Neuronal stem cell (in vitro differentiated cells): ENCODE measurements around the gene FSIP1.

ENCODE experiments used
- DNase-seq: peaks from one replicate; pipeline ENCODE4 v3.0.0-alpha.2; 2013; ENCODE audit warnings: low spot score
- H2AFZ ChIP-seq: one replicate; pipeline ENCODE4 v1.6.1; 2013; ENCODE audit warnings: mild to moderate bottlenecking, low read length, inconsistent platforms
- H2AK5ac ChIP-seq: 2 replicates; pipeline ENCODE4 v1.6.1; 2013; ENCODE audit warnings: low read depth, mild to moderate bottlenecking, inconsistent platforms, low read length, moderate library complexity, mixed read lengths
- H2BK120ac ChIP-seq: 2 replicates; pipeline ENCODE4 v1.6.1; 2013; ENCODE audit warnings: low read depth, mild to moderate bottlenecking, inconsistent platforms, low read length, moderate library complexity, mixed read lengths
- H2BK12ac ChIP-seq: one replicate; pipeline ENCODE4 v1.6.1; 2013; ENCODE audit warnings: low read length, inconsistent platforms
- H2BK15ac ChIP-seq: 2 replicates; pipeline ENCODE4 v1.6.1; 2013; ENCODE audit warnings: mild to moderate bottlenecking, low read length, inconsistent platforms, mixed read lengths
- H2BK5ac ChIP-seq: one replicate; pipeline ENCODE4 v1.6.1; 2013; ENCODE audit warnings: inconsistent platforms, mild to moderate bottlenecking, low read length, moderate library complexity
- H3K14ac ChIP-seq: one replicate; pipeline ENCODE4 v1.6.1; 2013; ENCODE audit warnings: low read length, inconsistent platforms
- H3K18ac ChIP-seq: 2 replicates; pipeline ENCODE4 v1.6.1; 2013; ENCODE audit warnings: low read length, inconsistent platforms
- H3K23ac ChIP-seq: 2 replicates; pipeline ENCODE4 v1.6.1; 2013; ENCODE audit warnings: low read depth, mild to moderate bottlenecking, mixed read lengths, low read length, inconsistent platforms; ENCODE audit not compliant: poor library complexity
- H3K27ac ChIP-seq: replicated peaks from 3 replicates; pipeline ENCODE4 v1.5.1; 2013; ENCODE audit warnings: low read length, inconsistent platforms
- H3K27me3 ChIP-seq, 3 experiments: 2 replicates each; pipeline ENCODE4 v1.6.1; 2013; ENCODE audit warnings: low read length in 3 of 3, mild to moderate bottlenecking in 2 of 3, inconsistent platforms in 1 of 3, low read depth in 1 of 3, mixed read lengths in 1 of 3, moderate library complexity in 1 of 3; ENCODE audit not compliant: control insufficient read depth in 3 of 3, insufficient read depth in 3 of 3
- H3K36me3 ChIP-seq, 2 donors: replicated peaks in 1 of 2; 2 replicates each; pipeline ENCODE4 v1.6.1; 2013; ENCODE audit warnings: low read length in 2 of 2; ENCODE audit not compliant: control insufficient read depth in 2 of 2, insufficient read depth in 2 of 2
- H3K4ac ChIP-seq: 2 replicates; pipeline ENCODE4 v1.6.1; 2013; ENCODE audit warnings: inconsistent platforms, mild to moderate bottlenecking, low read length, moderate library complexity
- H3K4me1 ChIP-seq, 2 donors: 1 replicate in 1 of 2; 2 replicates in 1 of 2; pipeline ENCODE4 v1.6.1; 2013; ENCODE audit warnings: low read length in 2 of 2, low read depth in 1 of 2; ENCODE audit not compliant: control insufficient read depth in 2 of 2, insufficient read depth in 1 of 2
- H3K4me2 ChIP-seq: one replicate; pipeline ENCODE4 v1.6.1; 2013; ENCODE audit warnings: mild to moderate bottlenecking, low read length, inconsistent platforms; ENCODE audit not compliant: insufficient read depth, poor library complexity, severe bottlenecking
- H3K4me3 ChIP-seq, 2 donors: 2 replicates each; pipeline ENCODE4 v1.5.1; 2013; ENCODE audit warnings: low read length in 2 of 2, mild to moderate bottlenecking in 2 of 2, inconsistent platforms in 1 of 2, moderate library complexity in 1 of 2
- H3K79me1 ChIP-seq: one replicate; pipeline ENCODE4 v1.6.1; 2013; ENCODE audit warnings: low read depth, mild to moderate bottlenecking, inconsistent platforms, low read length, moderate library complexity
- H3K9ac ChIP-seq: one replicate; pipeline ENCODE4 v1.6.1; 2013; ENCODE audit warnings: mild to moderate bottlenecking, low read depth, low read length, inconsistent platforms; ENCODE audit not compliant: poor library complexity
- H3K9me3 ChIP-seq, 2 donors: replicated peaks in 1 of 2; 2 replicates each; pipeline versions ENCODE3 to v1.6.1; 2013; ENCODE audit warnings: low read length in 2 of 2, mild to moderate bottlenecking in 2 of 2, inconsistent platforms in 1 of 2, low read depth in 1 of 2, mixed read lengths in 1 of 2, moderate library complexity in 1 of 2; ENCODE audit not compliant: control insufficient read depth in 2 of 2, insufficient read depth in 1 of 2
- H4K8ac ChIP-seq: one replicate; pipeline ENCODE4 v1.6.1; 2013; ENCODE audit warnings: low read depth, mild to moderate bottlenecking, inconsistent platforms, low read length, moderate library complexity
- H4K91ac ChIP-seq: one replicate; pipeline ENCODE4 v1.6.1; 2013; ENCODE audit warnings: low read length, low read depth, mild to moderate bottlenecking, inconsistent platforms; ENCODE audit not compliant: poor library complexity
- WGBS, 2 donors: extraction: QIAGEN DNeasy Blood & Tissue Kit; methylation state at CpG; one replicate each; pipeline ENCODE4 v1.1.7; 2013; ENCODE audit warnings: missing lambda C conversion rate in 2 of 2, mixed read lengths in 1 of 2; ENCODE audit not compliant: insufficient read length in 2 of 2, insufficient replicate concordance in 1 of 2; ENCODE audit errors: extremely low coverage in 2 of 2; 5-methylcytosine and 5-hydroxymethylcytosine counted together

Gene FSIP1

DNA sequence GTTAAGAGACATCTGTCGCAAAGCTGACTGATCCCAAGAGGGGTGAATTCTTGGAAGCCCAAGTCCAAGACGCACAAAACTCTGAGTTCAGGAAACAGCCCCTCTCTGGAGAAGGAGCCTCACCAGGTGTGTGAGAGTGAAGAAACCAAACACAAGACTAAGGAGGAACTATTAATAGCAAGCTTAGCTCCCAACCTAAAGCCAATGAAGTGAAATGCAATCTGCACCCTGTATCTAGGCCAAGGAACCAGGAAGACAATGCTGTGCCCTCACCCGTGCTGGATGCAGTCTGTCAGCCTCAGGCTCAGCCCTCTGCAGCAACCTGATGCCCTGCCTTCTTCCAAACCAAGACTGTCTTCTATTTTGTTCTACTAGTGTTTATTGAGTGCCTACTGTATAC is 224.2 kb downstream of the FSIP1 start:
- no peak overlapping the region for H3K23ac ChIP-seq
- H3K9ac ChIP-seq, result no peak overlapping the region
- WGBS, 2 donors, result no CpG with 5 or more reads among the region's 3 CpGs
- no peak overlapping the region for H3K18ac ChIP-seq
- H2BK15ac ChIP-seq, result no peak overlapping the region
- H2AK5ac ChIP-seq, result no peak overlapping the region
- H3K4me1 ChIP-seq, result peaks cover 2 to 3% of the 10 kb centered on the region in 2 donors
- H2AFZ ChIP-seq, result no peak overlapping the region
- H3K36me3 ChIP-seq, result no peaks in the 10 kb centered on the region
- H2BK12ac ChIP-seq, result no peak overlapping the region
- H3K27ac ChIP-seq, result no peak overlapping the region
- H3K79me1 ChIP-seq, result no peaks in the 10 kb centered on the region
- no peak overlapping the region for H2BK120ac ChIP-seq
- no peak overlapping the region for H3K14ac ChIP-seq
- no peaks in the 10 kb centered on the region for H3K27me3 ChIP-seq
- no peak overlapping the region for H3K4me3 ChIP-seq
- no peak overlapping the region for H4K8ac ChIP-seq
- no peak overlapping the region for H3K4me2 ChIP-seq
- no peaks in the 10 kb centered on the region for H3K9me3 ChIP-seq
- no peak overlapping the region for H4K91ac ChIP-seq
- H3K4ac ChIP-seq, result no peak overlapping the region
- no peak overlapping the region for H2BK5ac ChIP-seq
- no peak for DNase-seq

DNA sequence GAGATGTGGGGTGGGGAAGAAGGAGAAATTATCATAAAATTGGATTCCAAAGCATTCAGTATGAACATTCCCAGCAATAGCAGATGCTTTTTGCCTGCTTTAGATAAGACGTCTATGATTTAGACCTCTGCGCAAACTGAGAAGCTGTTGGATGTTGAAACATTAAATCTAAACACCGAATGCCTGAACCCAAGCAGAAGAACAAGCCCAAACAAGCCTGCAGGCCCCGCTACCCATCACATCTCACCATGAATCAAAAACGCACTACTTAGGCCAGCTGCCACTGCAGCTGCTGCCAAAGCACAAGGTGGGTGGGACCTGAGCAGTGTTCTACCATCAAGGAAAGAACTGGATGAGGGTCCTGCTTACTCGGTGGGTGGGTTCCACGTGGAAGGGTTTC is 226.2 kb downstream of the FSIP1 start:
- Histone ChIP-seq H3K27me3 (no peaks in the 10 kb centered on the region), H3K14ac (no peak overlapping the region), H4K8ac (no peak overlapping the region), H3K79me1 (no peaks in the 10 kb centered on the region), H2AFZ (no peak overlapping the region), H2AK5ac (no peak overlapping the region), H3K4me3 (no peak overlapping the region), H3K9me3 (no peaks in the 10 kb centered on the region), H3K4me1 (peaks cover 2 to 3% of the 10 kb centered on the region in 2 donors), H3K27ac (no peak overlapping the region), H3K18ac (no peak overlapping the region), H4K91ac (no peak overlapping the region), H2BK120ac (no peak overlapping the region), H3K23ac (no peak overlapping the region), H3K9ac (no peak overlapping the region), H2BK5ac (no peak overlapping the region), H2BK15ac (peak overlapping the region; percentile 38), H3K4me2 (no peak overlapping the region), H2BK12ac (no peak overlapping the region), H3K4ac (no peak overlapping the region), H3K36me3 (no peaks in the 10 kb centered on the region)
- no CpG with 5 or more reads among the region's 7 CpGs for WGBS, 2 donors
- no peak for DNase-seq

DNA sequence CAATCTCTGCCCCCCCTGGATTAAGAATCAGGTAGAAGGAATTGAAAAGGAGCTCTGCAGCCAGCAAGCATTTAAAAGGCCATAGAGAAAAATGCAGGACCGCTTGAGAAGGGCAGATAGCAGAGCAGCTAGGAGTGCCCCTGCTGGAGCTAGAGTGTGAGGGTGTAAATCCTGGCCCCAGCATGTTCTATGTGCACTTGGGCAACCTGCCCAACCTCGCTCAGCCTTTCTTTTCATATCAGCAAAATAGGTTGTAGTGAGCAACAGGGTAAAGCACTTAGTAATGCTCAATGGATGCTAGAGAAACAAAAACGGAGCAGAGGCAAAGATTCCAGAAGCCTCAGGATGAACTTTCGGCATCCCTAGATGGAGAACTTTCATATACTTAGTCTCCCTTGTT is 226.8 kb downstream of the FSIP1 start:
- no peak overlapping the region for H2BK12ac ChIP-seq
- no peak overlapping the region for H3K27ac ChIP-seq
- H3K4me1 ChIP-seq, result peaks cover 2 to 3% of the 10 kb centered on the region in 2 donors
- no peak overlapping the region for H3K4ac ChIP-seq
- no peak overlapping the region for H4K8ac ChIP-seq
- no peaks in the 10 kb centered on the region for H3K79me1 ChIP-seq
- H2BK120ac ChIP-seq, result no peak overlapping the region
- H3K9ac ChIP-seq, result no peak overlapping the region
- no peak overlapping the region for H2BK5ac ChIP-seq
- no peak overlapping the region for H3K14ac ChIP-seq
- H3K9me3 ChIP-seq, result no peaks in the 10 kb centered on the region
- no peak overlapping the region for H2AK5ac ChIP-seq
- DNase-seq, result no peak
- H3K4me2 ChIP-seq, result no peak overlapping the region
- H2AFZ ChIP-seq, result no peak overlapping the region
- no peak overlapping the region for H3K18ac ChIP-seq
- no peak overlapping the region for H4K91ac ChIP-seq
- no peak overlapping the region for H2BK15ac ChIP-seq
- H3K36me3 ChIP-seq, result no peaks in the 10 kb centered on the region
- no peak overlapping the region for H3K23ac ChIP-seq
- WGBS, 2 donors, result no CpG with 5 or more reads among the region's 4 CpGs
- no peak overlapping the region for H3K4me3 ChIP-seq
- H3K27me3 ChIP-seq, result no peaks in the 10 kb centered on the region

DNA sequence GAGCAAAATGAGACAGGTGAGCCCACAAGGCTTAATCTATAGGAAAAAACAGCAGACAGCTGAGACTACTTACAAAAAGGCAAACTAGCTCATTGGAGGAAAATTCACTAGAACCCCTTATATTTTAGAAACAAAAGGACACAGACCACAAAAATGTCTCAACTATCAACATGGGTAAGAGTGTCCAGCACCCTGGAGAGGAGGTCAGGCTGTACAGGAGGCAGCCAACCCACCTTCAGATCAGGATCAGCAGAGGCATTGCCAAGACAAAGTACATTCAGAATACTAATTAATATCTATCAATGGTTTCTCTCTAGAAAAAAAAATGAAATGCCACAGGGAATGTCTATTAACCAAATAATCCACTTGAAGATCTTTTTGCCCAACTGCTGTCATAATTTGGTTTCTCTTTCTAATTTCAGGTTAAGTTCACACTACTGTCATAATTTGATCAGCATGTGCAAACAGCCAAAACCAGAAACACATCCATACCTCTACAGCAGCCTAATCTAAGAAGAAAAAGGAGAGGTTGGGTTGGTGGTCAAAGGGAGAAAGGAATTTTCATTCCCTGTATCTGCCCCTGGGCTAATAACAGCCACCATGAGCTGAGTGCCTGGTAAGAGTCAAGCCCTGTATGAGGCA is 227.8 kb downstream of the FSIP1 start:
- Histone ChIP-seq H2BK15ac (no peak overlapping the region), H3K4me3 (no peak overlapping the region), H2AFZ (no peak overlapping the region), H3K36me3 (no peaks in the 10 kb centered on the region), H3K23ac (no peak overlapping the region), H3K4me1 (peaks cover 3% of the 10 kb centered on the region in 2 donors), H2AK5ac (no peak overlapping the region), H3K4ac (no peak overlapping the region), H3K27ac (no peak overlapping the region), H2BK5ac (no peak overlapping the region), H3K9ac (no peak overlapping the region), H3K4me2 (no peak overlapping the region), H4K91ac (no peak overlapping the region), H4K8ac (no peak overlapping the region), H2BK12ac (no peak overlapping the region), H3K27me3 (no peaks in the 10 kb centered on the region), H3K14ac (no peak overlapping the region), H3K18ac (no peak overlapping the region), H3K79me1 (no peaks in the 10 kb centered on the region), H3K9me3 (no peaks in the 10 kb centered on the region), H2BK120ac (no peak overlapping the region)
- no peak for DNase-seq
